A673 (cell line): Measurements from ENCODE around the gene SEPTIN8.

Source experiments
- CTCF ChIP-seq: fragments of 300-800, 200-600 bp; sonication (generic); conservative IDR thresholded peaks from 2 replicates; pipeline ENCODE4 v1.5.1; 2017; ENCODE audit warnings: low read depth, mild to moderate bottlenecking, antibody characterized with exemption, low read length, moderate library complexity, mixed read lengths
- EZH2 ChIP-seq: fragments of 200-600 bp; sonication (generic); IDR thresholded peaks from 2 replicates; pipeline ENCODE4 v1.6.1; 2017; ENCODE audit warnings: borderline replicate concordance, low read depth, mild to moderate bottlenecking, mixed read lengths, antibody characterized with exemption, low read length; ENCODE audit not compliant: poor library complexity, severe bottlenecking

DNA sequence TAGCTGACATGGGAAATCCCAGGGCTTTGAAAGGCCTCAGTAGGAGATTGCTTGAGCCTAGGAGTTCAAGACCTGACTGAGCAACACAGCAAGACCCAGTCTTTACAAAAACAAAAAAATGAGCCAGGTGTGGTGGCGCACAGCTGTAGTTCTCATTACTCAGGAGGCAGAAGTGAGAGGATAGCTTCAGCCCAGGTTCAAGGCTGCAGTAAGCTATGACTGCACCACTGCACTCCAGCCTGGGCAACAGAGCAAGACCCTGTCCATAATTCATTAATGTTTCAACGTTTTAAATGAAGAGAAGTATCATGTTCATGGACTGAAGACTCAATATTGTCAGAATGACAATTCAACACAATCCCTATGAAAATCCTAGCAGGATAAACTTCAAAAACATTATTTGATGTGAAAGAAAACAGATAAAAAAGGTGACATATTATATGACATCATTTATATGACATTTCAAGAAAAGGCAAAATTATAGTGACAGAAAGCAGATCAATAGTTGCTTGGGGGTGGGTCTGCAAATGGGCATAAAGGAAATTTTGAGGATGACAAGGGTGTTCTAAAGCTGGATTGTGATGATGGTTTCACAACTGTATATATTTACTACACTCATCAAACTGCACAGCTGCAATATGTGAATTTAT, 43.4 kb downstream of the SEPTIN8 start:
- TF ChIP-seq EZH2 (no peak), CTCF (no peak)
